HuH-7 (cell line): Measurements from ENCODE around the gene MFAP2.

ENCODE experiments used
- DNase-seq: peaks from one replicate; pipeline ENCODE4 v3.0.0; 2011; ENCODE audit warnings: low spot score

Gene MFAP2

DNA sequence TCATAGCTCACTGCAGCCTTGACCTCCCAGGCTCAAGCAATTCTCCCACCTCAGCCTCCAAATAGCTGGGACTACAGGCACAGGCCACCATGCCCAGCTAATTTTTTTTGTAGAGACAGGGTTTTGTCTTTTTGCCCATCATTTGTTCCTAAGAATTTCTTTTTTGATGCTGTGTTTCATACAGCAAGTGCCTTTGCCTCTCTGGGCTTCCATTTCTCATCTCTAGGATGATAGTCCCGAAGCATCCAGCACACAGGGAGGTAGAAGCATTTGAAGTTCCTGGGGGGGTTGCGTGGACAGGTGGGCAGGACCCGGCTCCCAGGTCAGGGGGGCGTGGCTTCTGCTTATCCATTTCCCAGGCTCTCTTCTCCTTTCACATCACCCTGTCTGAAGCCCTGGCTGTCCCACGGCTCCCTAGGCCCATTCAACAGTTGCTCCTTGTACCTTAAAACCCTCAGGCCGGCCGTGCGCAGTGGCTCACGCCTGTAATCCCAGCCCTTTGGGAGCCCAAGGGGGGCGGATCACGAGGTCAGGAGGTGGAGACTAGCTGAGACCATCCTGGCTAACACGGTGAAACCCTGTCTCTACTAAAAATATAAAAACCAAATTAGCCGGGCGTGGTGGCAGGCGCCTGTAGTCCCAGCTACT, 27.9 kb upstream of the MFAP2 start:
- no peak for DNase-seq

DNA sequence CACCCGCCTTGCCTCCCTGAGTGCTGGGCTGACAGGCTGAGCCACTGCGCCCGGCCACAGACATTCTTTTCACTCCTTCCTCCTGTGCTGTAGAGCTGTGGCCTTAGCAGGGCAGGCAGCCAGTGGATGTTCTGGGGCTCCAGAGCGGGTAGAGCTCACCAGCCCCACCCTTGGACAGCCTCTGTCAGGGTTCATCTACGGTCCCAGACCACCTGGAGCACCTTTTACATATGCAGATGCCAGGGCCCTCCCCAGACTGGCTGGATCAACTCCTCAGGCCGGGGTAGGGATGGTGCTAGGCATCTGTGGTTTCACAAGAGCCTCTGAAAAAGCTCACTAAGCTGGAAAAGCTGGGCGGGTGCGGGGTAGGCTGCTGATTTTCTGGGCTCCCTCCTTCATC, 26.7 kb upstream of the MFAP2 start:
- DNase-seq: no peak

DNA sequence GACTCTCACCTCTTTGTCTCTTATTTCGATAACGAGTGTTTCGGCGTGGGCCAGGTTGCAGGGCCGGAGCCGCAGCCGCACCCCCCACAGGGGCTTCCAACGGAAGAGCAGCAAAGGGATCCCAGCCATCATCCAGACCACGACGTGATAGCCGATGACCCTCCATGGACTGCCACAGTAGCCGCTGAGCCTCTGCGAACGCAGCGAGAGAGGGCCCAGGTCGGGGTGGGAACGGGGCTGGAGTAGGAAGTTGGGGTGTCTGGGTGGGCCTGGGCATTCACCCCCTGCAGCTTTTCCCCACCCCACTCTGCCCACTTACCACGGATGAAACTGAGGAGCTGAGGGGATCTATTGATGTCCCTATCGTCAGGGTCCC, 24.9 kb upstream of the MFAP2 start:
- no peak for DNase-seq

DNA sequence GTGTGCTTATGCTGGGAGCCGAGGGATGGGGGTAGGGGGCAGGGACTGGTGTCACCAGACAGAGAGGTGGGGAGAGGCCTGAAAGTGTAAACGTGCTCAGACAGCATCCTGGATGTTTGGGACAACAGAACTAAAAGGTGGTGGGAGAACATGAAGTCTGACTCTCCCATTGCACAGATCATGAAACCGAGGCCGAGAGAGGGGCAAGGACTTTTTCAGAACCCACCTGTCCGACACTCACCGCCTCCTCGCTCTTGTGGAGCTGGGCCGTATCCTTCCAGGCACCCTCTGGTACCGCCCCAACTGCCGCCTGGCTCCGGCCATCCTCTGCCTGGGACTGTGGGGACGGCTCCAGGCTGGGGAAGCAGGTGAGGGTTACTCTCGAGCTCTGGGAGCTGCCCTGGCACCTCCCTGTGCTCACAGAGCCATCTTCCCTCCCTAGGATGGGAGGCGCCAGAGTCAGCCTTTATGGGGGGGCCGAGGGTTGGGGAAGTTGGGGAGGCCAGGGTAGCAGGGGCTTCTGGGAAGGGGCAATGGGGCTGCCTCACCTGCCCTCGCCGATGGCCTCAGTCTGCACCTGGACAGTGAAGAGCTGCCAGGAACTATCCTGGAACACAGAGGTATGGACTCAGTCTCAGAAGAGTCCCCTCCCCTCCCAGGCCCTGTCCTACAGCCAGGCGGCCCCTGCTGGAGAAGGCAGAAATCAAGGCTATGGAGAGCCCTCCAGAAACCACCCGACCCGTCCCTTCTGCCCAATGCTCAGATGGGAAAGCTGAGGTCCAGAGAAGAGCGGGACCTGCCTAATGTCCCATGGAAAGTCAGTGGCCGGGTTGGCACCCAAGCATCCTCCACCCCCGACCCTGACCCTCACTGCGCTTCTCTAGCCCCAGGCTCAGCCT, 24.3 kb upstream of the MFAP2 start:
- DNase-seq: no peak

DNA sequence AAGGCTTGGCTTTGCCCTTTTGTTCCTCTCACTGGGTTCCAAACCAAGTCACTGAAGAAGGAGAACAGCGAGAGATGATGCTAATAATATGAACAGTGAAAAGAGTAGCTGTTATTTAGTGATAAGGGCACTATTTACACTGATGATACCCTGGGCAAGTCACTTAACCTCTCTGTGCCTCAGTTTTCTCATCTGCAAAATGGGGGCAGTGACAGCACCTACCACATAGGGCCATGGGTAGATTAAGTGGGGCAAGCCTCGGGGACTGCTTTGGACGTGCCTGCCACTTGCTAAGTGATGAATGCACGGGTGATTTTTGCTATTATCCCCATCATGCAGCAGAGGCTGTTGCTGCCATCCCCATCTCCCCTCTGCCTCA, 22.1 kb upstream of the MFAP2 start:
- no peak for DNase-seq

DNA sequence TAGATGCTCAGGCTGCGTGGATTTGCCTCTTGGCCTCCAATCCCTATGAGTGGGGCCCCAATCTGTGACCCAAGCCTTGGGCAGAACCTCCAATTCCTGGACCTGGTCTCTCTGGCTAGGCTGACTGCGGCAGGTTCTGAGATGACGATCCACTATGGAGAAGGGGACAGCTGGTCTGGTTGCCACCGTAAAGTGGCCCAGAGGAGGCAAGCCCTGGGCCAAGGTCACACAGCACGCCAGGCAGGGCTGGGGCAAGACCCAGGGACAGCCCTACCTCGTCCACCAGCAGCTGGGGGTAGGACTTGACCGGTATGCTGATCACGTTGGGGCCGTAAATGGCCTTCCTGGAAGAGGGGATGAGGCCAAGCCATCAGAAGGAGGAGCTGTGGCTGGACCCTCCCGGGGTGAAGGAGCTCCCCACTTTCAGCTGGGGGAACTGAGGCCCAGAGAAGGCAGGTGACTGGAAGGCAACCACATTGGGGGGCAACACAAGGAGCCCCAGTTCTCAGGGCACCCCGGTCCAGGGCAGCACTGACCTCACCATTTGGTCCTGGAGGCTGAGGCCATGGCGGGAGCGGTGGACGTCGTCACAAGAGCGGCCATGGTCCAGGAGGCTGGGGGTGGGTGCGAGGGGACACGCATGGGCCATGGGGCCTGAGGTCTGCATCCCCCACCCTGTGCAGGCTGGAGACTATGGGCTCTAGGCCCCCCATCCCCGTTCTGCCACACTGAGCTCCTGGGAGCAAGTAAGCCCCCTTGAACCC, 21.5 kb upstream of the MFAP2 start:
- DNase-seq: no peak

DNA sequence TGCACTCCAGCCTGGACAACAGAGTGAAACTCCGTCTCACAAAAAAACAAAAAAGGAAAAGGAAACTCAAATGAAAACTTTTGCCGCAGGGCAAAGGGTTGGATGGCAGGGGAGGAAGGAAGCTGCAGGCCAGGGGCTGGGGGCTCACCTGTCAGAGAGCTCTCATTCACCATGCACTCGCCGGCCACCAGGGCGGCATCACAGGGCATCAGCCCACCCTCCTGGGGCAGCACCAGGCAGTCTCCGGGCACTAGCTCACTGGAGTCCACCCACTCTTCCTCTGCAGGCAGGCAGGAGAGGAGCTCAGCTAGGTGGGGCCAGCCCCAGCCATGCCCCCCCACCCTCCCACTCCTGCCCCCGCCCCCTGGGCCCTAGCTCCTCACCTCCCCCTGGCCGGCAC, 19.4 kb upstream of the MFAP2 start:
- DNase-seq: no peak

DNA sequence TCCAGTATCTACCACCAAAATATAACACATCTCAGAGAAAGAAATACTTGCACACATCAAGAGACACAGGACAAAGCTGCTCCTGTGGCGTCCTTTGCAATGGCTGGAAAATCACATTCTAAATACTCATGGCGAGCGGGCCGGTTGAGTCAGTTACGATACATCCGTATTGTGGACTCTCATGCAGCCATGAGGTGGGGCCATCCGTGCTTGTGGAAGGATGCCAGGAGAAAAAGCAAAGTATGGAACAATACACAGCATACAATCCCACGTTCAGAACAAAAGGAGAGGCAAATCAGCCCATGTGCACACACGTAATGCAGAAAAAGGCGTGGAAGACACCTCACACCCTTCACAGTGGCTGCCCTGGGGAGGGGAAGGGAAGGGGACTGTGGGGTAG, 18.2 kb upstream of the MFAP2 start:
- DNase-seq: no peak

DNA sequence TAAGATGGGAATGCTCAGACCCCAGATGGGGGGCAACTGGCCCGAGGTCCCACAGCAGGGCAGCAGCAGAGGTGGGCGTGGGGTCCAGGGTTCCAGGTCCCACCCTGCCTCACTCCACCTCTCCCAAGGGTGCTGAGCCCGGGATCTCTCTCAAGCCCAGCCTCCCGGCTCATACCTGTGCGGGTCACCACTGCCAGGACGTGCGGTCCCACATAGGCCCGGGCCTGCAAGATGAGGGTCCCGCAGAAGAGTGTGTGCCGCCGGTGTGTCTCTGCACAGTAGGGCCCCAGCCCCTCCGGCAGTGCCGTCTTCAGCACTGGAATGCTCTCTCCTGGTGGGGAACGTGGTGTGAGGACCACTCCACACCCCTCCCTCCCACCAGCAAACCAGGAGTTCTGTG, 16.4 kb upstream of the MFAP2 start:
- DNase-seq: no peak

DNA sequence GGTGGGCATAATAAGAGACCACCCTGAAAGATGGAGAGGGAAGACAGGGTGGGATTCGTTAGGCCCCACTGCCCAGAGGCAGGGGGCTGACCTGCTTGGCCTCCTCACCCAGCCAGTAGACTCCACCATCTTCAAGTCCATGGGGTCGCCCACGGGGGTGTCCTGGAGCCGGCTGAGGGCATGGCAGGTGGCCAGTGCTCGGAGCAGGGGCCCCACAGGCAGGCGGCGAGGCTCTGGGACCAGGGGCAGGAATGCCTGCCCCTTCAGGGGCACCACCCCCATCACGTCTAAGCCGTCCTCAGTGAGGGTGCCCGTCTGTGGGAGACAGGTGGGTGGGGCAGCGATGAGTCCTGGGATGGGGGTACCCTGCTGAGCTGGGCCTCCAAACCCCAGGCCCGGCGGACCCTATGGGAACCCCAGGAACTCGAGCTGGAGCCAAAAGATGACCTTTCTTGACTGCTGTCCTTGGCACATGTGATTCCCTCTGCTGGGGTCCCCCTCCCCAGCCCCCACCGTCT, 13.2 kb upstream of the MFAP2 start:
- no peak for DNase-seq

DNA sequence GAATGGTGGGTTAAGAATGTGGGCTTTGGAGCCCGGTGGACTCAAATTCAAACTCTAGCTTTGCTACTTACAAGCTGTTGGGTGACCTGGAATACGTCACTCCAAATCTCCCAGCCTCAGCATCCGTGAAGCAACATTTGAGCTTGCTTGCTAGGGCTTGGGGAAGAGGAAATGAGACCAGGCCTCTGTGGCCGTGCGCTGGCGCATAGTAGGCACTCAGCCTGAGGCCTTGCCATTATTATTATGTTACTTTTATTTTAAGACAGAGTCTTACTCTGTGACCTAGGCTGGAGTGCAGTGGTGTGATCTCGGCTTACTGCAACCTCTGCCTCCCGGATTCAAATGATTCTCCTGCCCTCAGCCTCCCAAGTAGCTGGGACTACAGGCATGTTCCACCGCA, 12.3 kb upstream of the MFAP2 start:
- no peak for DNase-seq

DNA sequence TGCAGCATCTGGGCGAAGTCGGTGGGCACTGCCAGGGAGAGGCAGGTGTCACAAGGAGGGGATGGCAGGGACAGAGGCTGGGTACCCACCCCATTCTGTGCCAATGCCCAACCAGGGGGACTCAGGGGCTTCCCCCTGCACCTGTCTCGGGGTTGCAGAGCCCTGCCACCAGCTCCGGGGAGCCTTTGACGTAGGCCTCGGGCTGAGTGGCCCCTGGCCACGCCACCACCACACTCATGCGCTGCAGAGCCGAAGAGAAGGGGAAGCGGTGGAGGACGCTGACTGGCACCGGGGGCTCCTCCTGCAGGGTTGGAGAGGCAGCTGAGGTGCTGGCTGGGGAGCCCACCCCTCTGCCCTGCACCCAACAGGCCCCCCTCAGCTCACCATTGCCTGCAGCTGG, 11.7 kb upstream of the MFAP2 start:
- DNase-seq: no peak

DNA sequence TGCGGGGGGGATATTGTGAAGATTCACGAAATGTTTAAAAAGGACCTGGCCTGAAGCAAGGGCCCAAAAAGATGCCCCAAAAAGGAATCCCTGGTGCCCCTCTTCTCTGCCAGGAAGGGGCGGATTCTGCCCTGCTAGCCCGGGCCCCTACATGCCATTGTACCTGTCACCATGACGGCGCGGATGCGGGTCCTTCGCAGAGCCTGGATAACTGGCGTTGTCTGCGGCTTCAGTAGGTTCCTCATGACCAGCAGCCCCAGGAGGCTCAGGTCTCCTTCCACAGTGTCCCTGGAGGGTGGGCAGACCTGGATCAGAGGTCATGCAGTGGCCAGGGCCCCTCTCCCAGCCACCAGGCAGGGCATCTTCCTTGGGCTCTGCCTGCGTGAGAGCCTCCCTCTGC, 11.2 kb upstream of the MFAP2 start:
- no peak for DNase-seq

DNA sequence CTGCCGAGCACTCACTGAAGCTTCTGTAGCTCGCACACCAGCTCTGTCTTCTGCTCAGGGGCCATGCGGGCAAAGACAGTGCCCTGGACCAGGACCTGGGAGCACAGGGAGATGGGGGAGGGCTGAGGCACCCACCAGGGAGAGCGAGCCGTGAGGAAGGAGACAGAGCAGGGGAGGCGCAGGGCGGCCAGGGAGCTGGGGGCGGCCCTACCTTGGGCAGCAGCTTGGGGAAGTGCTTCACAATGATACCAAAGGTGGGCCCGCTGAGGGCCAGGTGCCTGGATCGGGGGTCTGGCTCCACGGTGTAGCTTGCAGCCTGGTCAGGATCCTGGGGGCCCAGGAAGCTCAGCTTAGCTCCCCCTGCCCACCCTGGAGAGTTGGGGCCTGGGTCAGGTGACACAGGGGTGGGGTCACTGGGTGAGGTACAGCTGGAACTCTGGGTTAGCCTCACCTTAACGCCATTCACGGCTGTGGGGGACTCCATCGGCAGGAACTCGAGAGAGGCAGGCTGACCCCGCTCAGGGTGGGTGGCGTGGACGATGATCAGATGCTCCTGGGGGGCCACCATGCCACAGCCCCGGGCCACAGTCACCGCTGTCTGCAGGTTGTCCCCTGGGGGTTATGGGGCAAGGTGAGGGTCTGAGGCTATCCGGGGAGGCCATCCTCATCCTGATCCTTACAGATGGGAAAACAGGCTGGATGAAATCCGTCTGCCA, 9.4 kb upstream of the MFAP2 start:
- no peak for DNase-seq

DNA sequence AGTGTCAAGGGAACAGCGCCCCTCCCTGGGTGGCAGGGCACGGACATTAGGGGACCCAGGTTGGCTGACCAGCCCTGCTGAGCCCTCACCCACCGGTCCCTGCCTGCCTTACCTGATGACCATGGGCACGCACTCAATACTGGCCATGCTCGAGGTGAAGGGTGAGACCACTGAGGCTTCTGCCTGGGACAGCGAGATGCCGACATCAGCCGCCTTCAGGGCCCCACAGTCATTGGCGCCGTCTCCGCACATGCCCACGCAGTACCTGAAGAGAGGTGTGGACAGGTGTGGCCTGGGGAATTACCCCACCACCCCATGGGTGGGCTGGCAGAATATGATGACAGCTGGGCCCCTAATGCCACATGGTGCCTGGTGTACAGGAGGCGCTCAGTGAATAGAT, 7.8 kb upstream of the MFAP2 start:
- no peak for DNase-seq

DNA sequence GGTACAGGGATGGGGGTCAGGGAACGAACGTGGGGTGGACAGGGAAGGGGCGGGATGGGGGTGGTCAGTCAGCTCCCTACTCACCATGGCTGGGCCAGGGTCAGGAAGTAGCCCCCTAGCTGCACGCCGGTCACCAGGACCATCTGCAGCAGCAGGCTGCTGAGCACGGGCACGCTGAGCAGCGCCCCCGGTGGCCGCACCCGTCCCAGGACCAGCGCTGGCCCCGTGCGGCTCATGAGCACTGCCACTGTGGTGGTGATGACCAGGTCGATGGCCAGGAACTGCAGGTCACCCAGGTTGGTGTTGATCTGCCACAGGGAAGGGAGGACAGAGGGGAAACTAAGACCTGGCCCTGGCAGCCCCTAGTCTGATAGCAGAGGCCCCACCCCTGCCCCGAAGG, 6.5 kb upstream of the MFAP2 start:
- DNase-seq: peak; percentile 91

DNA sequence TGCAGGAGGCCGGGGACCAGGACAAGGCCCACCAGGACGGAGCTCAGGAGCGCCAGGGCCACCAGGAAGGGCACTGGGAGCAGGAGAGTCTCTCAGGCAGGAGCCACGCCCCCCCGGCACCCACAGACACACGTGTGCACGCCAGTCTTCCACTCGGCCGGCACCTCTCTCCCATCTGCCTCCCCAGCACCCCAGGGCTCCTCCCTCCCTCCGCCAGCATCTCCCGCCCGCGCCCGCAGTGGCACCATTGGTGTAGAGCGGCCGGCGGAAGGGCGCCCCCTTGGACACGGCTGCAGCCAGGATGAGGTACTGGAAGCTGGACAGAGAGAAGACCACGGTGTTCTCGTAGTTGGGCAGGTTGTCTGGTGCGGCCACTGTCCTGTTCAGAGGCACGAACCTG, 6.1 kb upstream of the MFAP2 start:
- DNase-seq: no peak

DNA sequence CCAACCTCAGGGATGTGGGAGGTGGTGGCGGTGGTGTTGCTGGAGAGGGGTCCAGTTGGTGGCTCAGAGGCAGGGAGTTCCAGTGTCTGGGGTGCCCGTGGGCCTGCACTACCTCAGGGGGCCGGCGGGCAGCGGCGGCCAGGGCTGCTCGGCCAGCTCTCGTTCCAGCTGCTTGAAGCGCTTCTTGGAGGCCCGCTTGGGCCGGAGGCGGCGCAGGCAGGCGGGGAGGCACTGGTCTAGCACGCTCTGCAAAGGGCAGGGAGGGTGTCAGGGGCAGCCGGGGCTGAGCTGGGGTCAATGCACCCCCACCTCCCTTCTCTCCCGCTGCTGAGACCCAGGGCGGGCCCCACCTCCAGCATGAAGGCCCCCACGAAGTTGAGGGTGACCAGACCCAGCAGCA, 5.7 kb upstream of the MFAP2 start:
- no peak for DNase-seq

DNA sequence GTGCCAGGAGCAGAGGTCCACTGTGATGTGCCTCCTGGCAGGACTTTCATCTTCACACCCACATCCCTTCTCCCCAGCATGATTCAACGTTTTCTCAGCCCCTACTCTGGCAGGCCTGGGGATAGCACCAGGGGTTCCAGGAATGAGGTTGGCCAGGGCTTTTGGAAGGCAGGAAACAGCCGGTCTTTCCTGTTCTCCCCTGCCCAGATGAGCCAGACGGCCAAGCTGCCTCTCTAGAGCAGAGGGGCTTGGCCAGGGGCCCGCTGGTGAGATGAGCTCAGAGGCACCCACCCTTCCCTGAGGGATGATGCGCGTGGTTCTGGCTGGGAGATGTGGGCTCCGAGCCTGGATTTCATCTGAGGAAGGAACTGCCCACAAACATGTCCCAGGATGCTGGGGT, 4.3 kb upstream of the MFAP2 start:
- no peak for DNase-seq

DNA sequence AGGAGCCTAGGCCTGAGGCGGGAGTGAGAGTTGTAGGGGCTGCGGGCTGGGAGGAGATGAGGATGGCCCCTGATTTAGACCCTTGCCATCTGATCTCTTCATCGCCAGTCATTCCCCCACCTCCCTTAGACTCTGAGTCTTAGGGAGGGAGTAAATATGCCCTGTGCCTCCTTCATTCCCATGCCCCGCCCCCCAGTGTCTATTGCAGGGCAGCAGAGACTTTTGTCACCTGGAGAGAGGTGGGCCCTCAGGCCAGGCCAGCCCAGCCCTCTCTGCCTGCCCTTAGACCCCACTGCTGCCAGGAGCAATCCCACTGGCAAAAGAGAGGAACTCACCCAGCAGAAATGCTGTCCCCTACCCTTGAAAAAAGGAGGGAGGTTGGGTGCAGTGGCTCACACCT, 3.2 kb upstream of the MFAP2 start:
- no peak for DNase-seq

DNA sequence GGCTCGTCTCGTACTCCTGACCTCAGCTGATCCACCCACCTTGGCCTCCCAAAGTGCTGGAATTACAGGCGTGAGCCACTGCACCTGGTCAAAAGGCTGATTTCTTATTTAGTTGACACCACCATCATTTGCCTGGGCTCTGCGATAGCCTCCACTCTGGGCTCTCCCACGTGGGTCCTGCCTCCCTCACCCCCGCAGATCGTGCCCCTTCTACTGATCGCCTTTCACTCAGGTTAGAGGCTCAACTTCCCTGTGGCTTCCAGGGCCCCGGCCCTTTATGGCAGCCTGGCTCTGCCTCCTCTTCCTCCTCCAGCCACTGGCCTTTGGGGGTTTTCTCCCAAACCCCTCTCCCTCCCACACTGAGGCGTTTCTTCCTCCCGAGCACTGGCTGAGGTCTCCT, 2.5 kb upstream of the MFAP2 start:
- no peak for DNase-seq

DNA sequence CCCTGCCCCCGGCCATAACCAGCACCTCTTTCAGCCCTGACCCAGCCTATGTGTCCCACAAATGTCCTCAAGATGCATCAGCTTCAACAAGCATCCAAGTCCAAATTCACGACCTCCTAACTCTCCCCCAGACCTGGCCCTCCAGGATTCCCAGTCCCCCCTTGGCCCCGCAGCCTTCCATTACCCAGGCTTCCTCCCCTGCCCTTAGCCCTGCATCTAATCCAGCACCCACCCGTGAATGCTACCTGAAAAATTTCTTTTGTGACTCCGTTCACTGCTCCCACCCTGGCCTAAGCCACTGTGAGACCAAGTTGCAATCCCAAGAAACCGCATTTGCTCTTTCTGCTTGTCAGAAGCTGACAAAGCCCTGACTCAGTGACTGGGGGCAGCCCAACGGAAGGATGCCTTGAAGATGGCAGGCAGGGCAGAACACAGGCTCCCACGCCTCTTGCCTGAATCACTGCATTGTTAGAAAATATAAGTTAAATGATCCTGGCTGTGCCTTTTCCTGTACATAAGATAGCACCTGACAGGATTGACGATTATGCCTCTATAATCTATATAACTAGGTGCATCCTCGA, 939 bp upstream of the MFAP2 start:
- no peak for DNase-seq
